ENCODE data around the gene SPACA7. TPM values are rescaled to one million over a fixed set of nuclear protein-coding genes. Genes with fewer than 3 reads are reported as not detected.

SPACA7 gene
- total RNA-seq, 1 experiment from 2014 or later: not detected

DNA sequence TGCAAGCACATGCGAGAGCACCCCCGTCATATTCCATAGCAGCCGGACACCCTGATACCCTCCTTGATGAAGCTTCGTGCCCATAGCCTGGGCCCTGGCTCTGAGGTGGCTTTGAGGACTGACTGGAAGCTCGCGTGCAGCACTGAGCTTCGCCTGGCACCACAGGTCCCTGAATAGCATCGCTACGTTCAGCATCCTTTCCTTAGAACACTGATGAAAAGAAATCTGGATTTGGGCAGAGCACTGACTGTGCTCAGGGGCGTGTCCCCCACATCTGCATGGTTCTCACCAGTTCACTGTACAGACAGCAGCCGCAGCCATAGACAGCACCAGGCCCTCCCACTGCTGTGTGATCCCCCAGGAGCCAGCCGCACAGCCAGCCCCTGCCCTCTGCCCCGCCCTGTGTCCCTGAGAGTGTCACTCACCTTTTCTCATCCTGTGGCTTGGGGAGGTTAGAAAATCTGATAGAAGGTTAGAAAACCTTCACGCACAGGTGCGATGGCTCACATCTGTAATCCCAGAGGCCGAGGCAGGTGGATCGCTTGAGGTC, 49.3 kb upstream of the SPACA7 start:
- Histone ChIP-seq H3K36me3 (ENCODE audit: control insufficient read depth in 1 of 2, insufficient read depth in 2 of 2, low read length in 2 of 2) (no peaks in the 10 kb centered on the region), H3K27me3 (ENCODE audit: insufficient read depth, low read length) (peaks cover 17% of the 10 kb centered on the region; the same call in 1 of the 2 replicates), H3K79me2 (ENCODE audit: insufficient read depth, low read length) (no peaks in the 10 kb centered on the region), H3K4me2 (ENCODE audit: low read length) (no peak overlapping the region), H3K4me1 (ENCODE audit: control insufficient read depth in 1 of 2, insufficient read depth in 2 of 2, low read length in 2 of 2) (peaks cover 4 to 5% of the 10 kb centered on the region in 2 experiments; a peak in 3 of 4 replicates), H3K4me3 (replicated peaks in 1 of 2; ENCODE audit: low read depth in 1 of 2, low read length in 2 of 2) (no peak overlapping the region), H2AFZ (ENCODE audit: low read depth, low read length, poor library complexity, severe bottlenecking) (no peak overlapping the region), H4K20me1 (ENCODE audit: insufficient read depth) (no peaks in the 10 kb centered on the region), H3K9ac (ENCODE audit: low read length) (no peak overlapping the region), H3K9me2 (ENCODE audit: insufficient read depth) (no peaks in the 10 kb centered on the region), H3K27ac (ENCODE audit: low read depth, low read length) (no peak overlapping the region), H3K9me3 (ENCODE audit: control insufficient read depth in 1 of 2, insufficient read depth in 1 of 2, low read depth in 1 of 2, low read length in 2 of 2) (no peaks in the 10 kb centered on the region)
- BruUV-seq (replicated peaks): no TSS peak
- RAD21 ChIA-PET (ENCODE audit: low non-redundant PET in 1 of 2, low total read pairs in 2 of 2, uncharacterized antibody in 2 of 2, unreplicated experiment in 2 of 2): no interaction called here
- intact Hi-C loops (cut with micrococcal nuclease): loop anchor here (10.0 kb wide), 1 partner anchor 52 kb away; no protein-coding TSS in a partner anchor
- ATAC-seq: no peak
- POLR2A ChIA-PET: no interaction called here
- TF ChIP-seq, protein P1, sequence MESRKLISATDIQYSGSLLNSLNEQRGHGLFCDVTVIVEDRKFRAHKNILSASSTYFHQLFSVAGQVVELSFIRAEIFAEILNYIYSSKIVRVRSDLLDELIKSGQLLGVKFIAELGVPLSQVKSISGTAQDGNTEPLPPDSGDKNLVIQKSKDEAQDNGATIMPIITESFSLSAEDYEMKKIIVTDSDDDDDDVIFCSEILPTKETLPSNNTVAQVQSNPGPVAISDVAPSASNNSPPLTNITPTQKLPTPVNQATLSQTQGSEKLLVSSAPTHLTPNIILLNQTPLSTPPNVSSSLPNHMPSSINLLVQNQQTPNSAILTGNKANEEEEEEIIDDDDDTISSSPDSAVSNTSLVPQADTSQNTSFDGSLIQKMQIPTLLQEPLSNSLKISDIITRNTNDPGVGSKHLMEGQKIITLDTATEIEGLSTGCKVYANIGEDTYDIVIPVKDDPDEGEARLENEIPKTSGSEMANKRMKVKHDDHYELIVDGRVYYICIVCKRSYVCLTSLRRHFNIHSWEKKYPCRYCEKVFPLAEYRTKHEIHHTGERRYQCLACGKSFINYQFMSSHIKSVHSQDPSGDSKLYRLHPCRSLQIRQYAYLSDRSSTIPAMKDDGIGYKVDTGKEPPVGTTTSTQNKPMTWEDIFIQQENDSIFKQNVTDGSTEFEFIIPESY (IDR thresholded peaks at IDR 0.05; ENCODE audit: extremely low read depth, insufficient replicate concordance, low read length): no peak
- TF ChIP-seq JUND (IDR thresholded peaks at IDR 0.05) (no peak), CBX3 (IDR thresholded peaks at IDR 0.05; ENCODE audit: low read depth) (no peak), EZH2 (IDR thresholded peaks at IDR 0.05) (no peak), FOSL1 (IDR thresholded peaks at IDR 0.05; ENCODE audit: low read depth) (no peak), ZFX (IDR thresholded peaks at IDR 0.05) (no peak), ZNF274 (IDR thresholded peaks at IDR 0.05; ENCODE audit: low read depth, low read length) (no peak), SP1 (IDR thresholded peaks at IDR 0.05; ENCODE audit: low read depth) (no peak)
- TF ChIP-seq, protein P2, sequence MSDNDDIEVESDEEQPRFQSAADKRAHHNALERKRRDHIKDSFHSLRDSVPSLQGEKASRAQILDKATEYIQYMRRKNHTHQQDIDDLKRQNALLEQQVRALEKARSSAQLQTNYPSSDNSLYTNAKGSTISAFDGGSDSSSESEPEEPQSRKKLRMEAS (IDR thresholded peaks at IDR 0.05): no peak
- TF ChIP-seq, protein P3, sequence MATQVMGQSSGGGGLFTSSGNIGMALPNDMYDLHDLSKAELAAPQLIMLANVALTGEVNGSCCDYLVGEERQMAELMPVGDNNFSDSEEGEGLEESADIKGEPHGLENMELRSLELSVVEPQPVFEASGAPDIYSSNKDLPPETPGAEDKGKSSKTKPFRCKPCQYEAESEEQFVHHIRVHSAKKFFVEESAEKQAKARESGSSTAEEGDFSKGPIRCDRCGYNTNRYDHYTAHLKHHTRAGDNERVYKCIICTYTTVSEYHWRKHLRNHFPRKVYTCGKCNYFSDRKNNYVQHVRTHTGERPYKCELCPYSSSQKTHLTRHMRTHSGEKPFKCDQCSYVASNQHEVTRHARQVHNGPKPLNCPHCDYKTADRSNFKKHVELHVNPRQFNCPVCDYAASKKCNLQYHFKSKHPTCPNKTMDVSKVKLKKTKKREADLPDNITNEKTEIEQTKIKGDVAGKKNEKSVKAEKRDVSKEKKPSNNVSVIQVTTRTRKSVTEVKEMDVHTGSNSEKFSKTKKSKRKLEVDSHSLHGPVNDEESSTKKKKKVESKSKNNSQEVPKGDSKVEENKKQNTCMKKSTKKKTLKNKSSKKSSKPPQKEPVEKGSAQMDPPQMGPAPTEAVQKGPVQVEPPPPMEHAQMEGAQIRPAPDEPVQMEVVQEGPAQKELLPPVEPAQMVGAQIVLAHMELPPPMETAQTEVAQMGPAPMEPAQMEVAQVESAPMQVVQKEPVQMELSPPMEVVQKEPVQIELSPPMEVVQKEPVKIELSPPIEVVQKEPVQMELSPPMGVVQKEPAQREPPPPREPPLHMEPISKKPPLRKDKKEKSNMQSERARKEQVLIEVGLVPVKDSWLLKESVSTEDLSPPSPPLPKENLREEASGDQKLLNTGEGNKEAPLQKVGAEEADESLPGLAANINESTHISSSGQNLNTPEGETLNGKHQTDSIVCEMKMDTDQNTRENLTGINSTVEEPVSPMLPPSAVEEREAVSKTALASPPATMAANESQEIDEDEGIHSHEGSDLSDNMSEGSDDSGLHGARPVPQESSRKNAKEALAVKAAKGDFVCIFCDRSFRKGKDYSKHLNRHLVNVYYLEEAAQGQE (IDR thresholded peaks at IDR 0.05; ENCODE audit: low read depth): no peak
- CTCF ChIA-PET: no interaction called here
- DNase-seq (ENCODE audit: low read depth, low spot score): no peak

Measured in HCT116 (cell line).